ENCODE data around the gene C1orf53. TPM values are rescaled to one million over a fixed set of nuclear protein-coding genes. Genes with fewer than 3 reads are reported as not detected.

C1orf53 gene
- total RNA-seq, 5 donors from 2014 or later (not counting 1 experiment from before 2014, with no cell fraction given) = not detected

- no peaks in the 10 kb centered on the region for H3K9me3 Mint-ChIP-seq
- peaks cover 8 to 24% of the 10 kb centered on the region in 2 experiments for H3K27me3 ChIP-seq (replicated peaks in 1 of 2; ENCODE audit: control insufficient read depth in 2 of 2, extremely low read depth in 1 of 2, insufficient read depth in 2 of 2, low read length in 1 of 2)
Observed at GRCh38 chr1:197903196-197903514, 725 bp downstream of the C1orf53 start.

GRCh38 chr1:197904126-197904787, 1.8 kb downstream of the C1orf53 start:
- Mint-ChIP-seq H3K36me3 (no peaks in the 10 kb centered on the region), H3K4me3 (peak overlapping the region; percentile 1 to 2 (median 2)), H3K9me3 (no peaks in the 10 kb centered on the region), H3K4me1 (peaks cover 19 to 24% (median 23%) of the 10 kb centered on the region in 3 donors), H3K27me3 (peaks cover 55 to 60% of the 10 kb centered on the region in 2 donors), H3K27ac (no peak overlapping the region)
- ChIA-PET POLR2A (interaction anchor here (0.5 to 0.6 kb wide), 3 partner anchors 8 to 547 kb away, joined by 3 read pairs; no protein-coding TSS in a partner anchor), CTCF (interaction anchor here in 1 of 2 donors (2.0 kb wide), 1 partner anchor 20 kb away, joined by 7 read pairs; no protein-coding TSS in a partner anchor)
- Histone ChIP-seq H3K9me3 (no peaks in the 10 kb centered on the region), H3K27me3 (replicated peaks in 1 of 2; ENCODE audit: control insufficient read depth in 2 of 2, extremely low read depth in 1 of 2, insufficient read depth in 2 of 2, low read length in 1 of 2) (peaks cover 12 to 34% of the 10 kb centered on the region in 2 experiments), H3K4me3 (ENCODE audit: control insufficient read depth in 1 of 2, extremely low read depth in 1 of 2, low read length in 1 of 2) (no peak overlapping the region), H3K4me1 (ENCODE audit: control insufficient read depth in 1 of 2, extremely low read depth in 1 of 2, insufficient read depth in 2 of 2, low read length in 2 of 2) (peaks cover 9 to 16% of the 10 kb centered on the region in 2 experiments), H3K36me3 (ENCODE audit: control insufficient read depth in 2 of 2, extremely low read depth in 1 of 2, insufficient read depth in 1 of 2, low read length in 1 of 2) (no peaks in the 10 kb centered on the region), H3K27ac (ENCODE audit: low read length) (no peak overlapping the region)
- ATAC-seq (replicated peaks in 1 of 4) = no peak
- 68% methylated on average over 7 of the region's 11 CpGs for WGBS (ENCODE audit: insufficient coverage)
- no peak for DNase-seq

More at GRCh38 chr1:197903196-197903514, 725 bp downstream of the C1orf53 start:
- Mint-ChIP-seq H3K36me3 (no peaks in the 10 kb centered on the region), H3K4me1 (peaks cover 8 to 13% (median 13%) of the 10 kb centered on the region in 3 donors), H3K4me3 (peak overlapping the region; percentile 81 to 89 (median 86)), H3K27me3 (peaks cover 46 to 52% of the 10 kb centered on the region in 2 donors), H3K27ac (peak overlapping the region; percentile 52 to 79)
- Histone ChIP-seq H3K27ac (ENCODE audit: low read length) (no peak overlapping the region), H3K4me1 (ENCODE audit: control insufficient read depth in 1 of 2, extremely low read depth in 1 of 2, insufficient read depth in 2 of 2, low read length in 2 of 2) (peaks cover 2 to 9% of the 10 kb centered on the region in 2 experiments), H3K9me3 (no peaks in the 10 kb centered on the region), H3K4me3 (ENCODE audit: control insufficient read depth in 1 of 2, extremely low read depth in 1 of 2, low read length in 1 of 2) (peak overlapping the region; percentile 65 to 70), H3K36me3 (ENCODE audit: control insufficient read depth in 2 of 2, extremely low read depth in 1 of 2, insufficient read depth in 1 of 2, low read length in 1 of 2) (no peaks in the 10 kb centered on the region)
- DNase-seq (no peak), ATAC-seq (replicated peaks in 1 of 4) (peak in 1 of 4 experiments; percentile 2)
- WGBS (ENCODE audit: insufficient coverage) = 27% methylated on average over 2 of the region's 3 CpGs
- CTCF ChIA-PET = interaction anchor here (0.5 to 2.0 kb wide), 6 partner anchors 15 to 378 kb away, joined by 3 to 7 read pairs (median 3); no protein-coding TSS in a partner anchor
- POLR2A ChIA-PET = interaction anchor here (0.6 to 0.8 kb wide), 4 partner anchors 30 to 668 kb away, joined by 3 read pairs; no protein-coding TSS in a partner anchor

GRCh38 chr1:197905699-197906351, 3.4 kb downstream of the C1orf53 start:
- Mint-ChIP-seq H3K4me3 (no peak overlapping the region), H3K27ac (no peak overlapping the region), H3K4me1 (peaks cover 35 to 37% (median 35%) of the 10 kb centered on the region in 3 donors), H3K36me3 (no peaks in the 10 kb centered on the region), H3K27me3 (peaks cover 69 to 72% of the 10 kb centered on the region in 2 donors), H3K9me3 (no peaks in the 10 kb centered on the region)
- H3K27ac ChIP-seq (ENCODE audit: low read length) = no peak overlapping the region
- ChIA-PET CTCF (interaction anchor here in 1 of 2 donors (1.2 kb wide), 1 partner anchor 16 kb away, joined by 4 read pairs; no protein-coding TSS in a partner anchor), POLR2A (interaction anchor here in 1 of 2 donors (1.0 kb wide), 1 partner anchor 1092 kb away, joined by 4 read pairs; no protein-coding TSS in a partner anchor)
- ATAC-seq (replicated peaks in 1 of 4) = no peak
- no peaks in the 10 kb centered on the region for H3K9me3 ChIP-seq
- no peak for DNase-seq
- no CpG with 5 or more reads among the region's 5 CpGs for WGBS (ENCODE audit: insufficient coverage)
- peaks cover 19 to 47% of the 10 kb centered on the region in 2 experiments for H3K27me3 ChIP-seq (replicated peaks in 1 of 2; ENCODE audit: control insufficient read depth in 2 of 2, extremely low read depth in 1 of 2, insufficient read depth in 2 of 2, low read length in 1 of 2)
- H3K36me3 ChIP-seq (ENCODE audit: control insufficient read depth in 2 of 2, extremely low read depth in 1 of 2, insufficient read depth in 1 of 2, low read length in 1 of 2) = no peaks in the 10 kb centered on the region
- H3K4me3 ChIP-seq (ENCODE audit: control insufficient read depth in 1 of 2, extremely low read depth in 1 of 2, low read length in 1 of 2) = no peak overlapping the region
- H3K4me1 ChIP-seq (ENCODE audit: control insufficient read depth in 1 of 2, extremely low read depth in 1 of 2, insufficient read depth in 2 of 2, low read length in 2 of 2) = peaks cover 17 to 32% of the 10 kb centered on the region in 2 experiments

- Mint-ChIP-seq H3K4me3 (peak overlapping the region in 1 of 3 donors; percentile 78), H3K4me1 (peaks cover 47 to 53% (median 50%) of the 10 kb centered on the region in 3 donors), H3K27me3 (peaks cover 85 to 91% of the 10 kb centered on the region in 2 donors), H3K36me3 (no peaks in the 10 kb centered on the region), H3K9me3 (no peaks in the 10 kb centered on the region), H3K27ac (no peak overlapping the region)
- no peak for DNase-seq
- ATAC-seq (replicated peaks in 1 of 4) = no peak
- H3K9me3 ChIP-seq = no peaks in the 10 kb centered on the region
- ChIA-PET CTCF (interaction anchor here in 1 of 2 donors (0.8 kb wide), 1 partner anchor 139 kb away, joined by 4 read pairs; no protein-coding TSS in a partner anchor), POLR2A (interaction anchor here (0.5 to 1.1 kb wide), 3 partner anchors 15 to 369 kb away, joined by 3 to 9 read pairs (median 3); no protein-coding TSS in a partner anchor)
- H3K27ac ChIP-seq (ENCODE audit: low read length) = no peak overlapping the region
- no peaks in the 10 kb centered on the region for H3K36me3 ChIP-seq (ENCODE audit: control insufficient read depth in 2 of 2, extremely low read depth in 1 of 2, insufficient read depth in 1 of 2, low read length in 1 of 2)
- WGBS (ENCODE audit: insufficient coverage) = no CpG with 5 or more reads among the region's 3 CpGs
- H3K4me3 ChIP-seq (ENCODE audit: control insufficient read depth in 1 of 2, extremely low read depth in 1 of 2, low read length in 1 of 2) = no peak overlapping the region
- peaks cover 21 to 67% of the 10 kb centered on the region in 2 experiments for H3K27me3 ChIP-seq (replicated peaks in 1 of 2; ENCODE audit: control insufficient read depth in 2 of 2, extremely low read depth in 1 of 2, insufficient read depth in 2 of 2, low read length in 1 of 2)
- peaks cover 22 to 46% of the 10 kb centered on the region in 2 experiments for H3K4me1 ChIP-seq (ENCODE audit: control insufficient read depth in 1 of 2, extremely low read depth in 1 of 2, insufficient read depth in 2 of 2, low read length in 2 of 2)
Observed at GRCh38 chr1:197907846-197908616, 5.6 kb downstream of the C1orf53 start.

GRCh38 chr1:197908716-197909220, 6.3 kb downstream of the C1orf53 start:
- H3K27me3 ChIP-seq (replicated peaks in 1 of 2; ENCODE audit: control insufficient read depth in 2 of 2, extremely low read depth in 1 of 2, insufficient read depth in 2 of 2, low read length in 1 of 2) = peaks cover 21 to 74% of the 10 kb centered on the region in 2 experiments
- no peaks in the 10 kb centered on the region for H3K9me3 ChIP-seq
- Mint-ChIP-seq H3K36me3 (no peaks in the 10 kb centered on the region), H3K4me1 (peaks cover 50 to 58% (median 53%) of the 10 kb centered on the region in 3 donors), H3K27ac (no peak overlapping the region), H3K27me3 (peaks cover 85 to 92% of the 10 kb centered on the region in 2 donors), H3K9me3 (no peaks in the 10 kb centered on the region), H3K4me3 (peak overlapping the region in 1 of 3 donors; percentile 78)
- peaks cover 24 to 51% of the 10 kb centered on the region in 2 experiments for H3K4me1 ChIP-seq (ENCODE audit: control insufficient read depth in 1 of 2, extremely low read depth in 1 of 2, insufficient read depth in 2 of 2, low read length in 2 of 2)
- ATAC-seq (replicated peaks in 1 of 4) (peak in 1 of 4 experiments; percentile 29), DNase-seq (no peak)
- POLR2A ChIA-PET = no interaction called here
- 0% methylated on average over 4 of the region's 14 CpGs for WGBS (ENCODE audit: insufficient coverage)
- no peaks in the 10 kb centered on the region for H3K36me3 ChIP-seq (ENCODE audit: control insufficient read depth in 2 of 2, extremely low read depth in 1 of 2, insufficient read depth in 1 of 2, low read length in 1 of 2)
- no peak overlapping the region for H3K4me3 ChIP-seq (ENCODE audit: control insufficient read depth in 1 of 2, extremely low read depth in 1 of 2, low read length in 1 of 2)
- CTCF ChIA-PET = no interaction called here
- no peak overlapping the region for H3K27ac ChIP-seq (ENCODE audit: low read length)

All from T-cell (primary cell).